HEK293 (cell line): ENCODE data around the gene GBA2.

Experiments
- CTCF ChIA-PET: fragments of 350-600 bp; formaldehyde crosslinking; extraction: SDS; loops from one replicate; lab custom pipeline; 2021; ENCODE audit warnings: antibody characterized with exemption; lab: Yijun Ruan, JAX
- POLR2A ChIA-PET: fragments of 300-600 bp; formaldehyde crosslinking; extraction: SDS; loops from one replicate; lab custom pipeline; 2020; ENCODE audit warnings: antibody characterized with exemption, inconsistent platforms; lab: Yijun Ruan, JAX
- H3K27ac ChIP-seq: fragments of 200-500 bp; sonication (Bioruptor generic); 2 replicates; pipeline ENCODE4 v1.5.1; 2014; ENCODE audit warnings: low read depth, low read length, control low read depth, inconsistent platforms; ENCODE audit errors: extremely low read depth
- H3K36me3 ChIP-seq, 2 experiments: fragments of 200-500 bp in 1 of 2; sonication (Bioruptor generic) in 1 of 2; 1 replicate in 1 of 2; 2 replicates in 1 of 2; pipeline ENCODE4 v1.5.1; 2014 to 2017; ENCODE audit warnings: inconsistent platforms in 2 of 2, low read length in 2 of 2; ENCODE audit not compliant: control insufficient read depth in 2 of 2, insufficient read depth in 1 of 2
- H3K4me1 ChIP-seq: fragments of 200-500 bp; sonication (Bioruptor generic); 2 replicates; pipeline ENCODE4 v1.5.1; 2014; ENCODE audit warnings: mild to moderate bottlenecking, low read length, inconsistent platforms; ENCODE audit not compliant: control insufficient read depth, insufficient read depth
- H3K4me3 ChIP-seq: 2 replicates; pipeline ENCODE4 v1.5.1; 2011; ENCODE audit warnings: low read depth, mild to moderate bottlenecking, control low read depth, low read length, moderate library complexity
- H3K9me3 ChIP-seq: fragments of 200-500 bp; sonication (Bioruptor generic); 2 replicates; pipeline ENCODE4 v1.5.1; 2014; ENCODE audit warnings: low read depth, low read length, inconsistent platforms; ENCODE audit not compliant: control insufficient read depth, insufficient read depth
- EGR2 ChIP-seq: fragments of 450-650 bp; formaldehyde crosslinking; IDR thresholded peaks from 2 replicates; pipeline ENCODE4 v1.5.1; 2016; ENCODE audit warnings: low read depth, missing biosample characterization, missing genetic modification characterization
- FEZF1 ChIP-seq: fragments of 450-650 bp; formaldehyde crosslinking; IDR thresholded peaks from 2 replicates; pipeline ENCODE4 v1.5.1; 2016; ENCODE audit warnings: missing biosample characterization, missing genetic modification characterization
- GFI1B ChIP-seq: fragments of 450-650 bp; formaldehyde crosslinking; IDR thresholded peaks from 2 replicates; pipeline ENCODE4 v1.5.1; 2016; ENCODE audit warnings: missing biosample characterization, missing genetic modification characterization
- GLI4 ChIP-seq: fragments of 450-650 bp; formaldehyde crosslinking; IDR thresholded peaks from 2 replicates; pipeline ENCODE4 v1.5.1; 2016; ENCODE audit warnings: missing biosample characterization, missing genetic modification characterization
- ZBTB17 ChIP-seq: fragments of 450-650 bp; formaldehyde crosslinking; IDR thresholded peaks from 2 replicates; pipeline ENCODE4 v1.5.1; 2016; ENCODE audit warnings: missing biosample characterization, missing genetic modification characterization
- ZIC2 ChIP-seq: fragments of 450-650 bp; formaldehyde crosslinking; IDR thresholded peaks from 2 replicates; pipeline ENCODE4 v1.5.1; 2016; ENCODE audit warnings: missing biosample characterization, missing genetic modification characterization
- ZNF140 ChIP-seq: fragments of 450-650 bp; formaldehyde crosslinking; IDR thresholded peaks from 2 replicates; pipeline ENCODE4 v1.5.1; 2016; ENCODE audit warnings: missing biosample characterization, missing genetic modification characterization
- ZNF16 ChIP-seq: fragments of 450-650 bp; formaldehyde crosslinking; IDR thresholded peaks from 2 replicates; pipeline ENCODE4 v1.5.1; 2016; ENCODE audit warnings: low read depth, missing biosample characterization, missing genetic modification characterization
- ZNF174 ChIP-seq: fragments of 450-650 bp; formaldehyde crosslinking; IDR thresholded peaks from 2 replicates; pipeline ENCODE4 v1.5.0; 2017; ENCODE audit warnings: missing biosample characterization, mild to moderate bottlenecking, missing genetic modification characterization
- ZNF2 ChIP-seq: fragments of 450-650 bp; formaldehyde crosslinking; IDR thresholded peaks from 2 replicates; pipeline ENCODE4 v1.5.1; 2016; ENCODE audit warnings: missing biosample characterization, missing genetic modification characterization
- ZNF292 ChIP-seq: fragments of 450-650 bp; formaldehyde crosslinking; IDR thresholded peaks from 2 replicates; pipeline ENCODE4 v1.5.1; 2016; ENCODE audit warnings: low read depth, missing biosample characterization, missing genetic modification characterization, borderline replicate concordance
- ZNF302 ChIP-seq: fragments of 450-650 bp; formaldehyde crosslinking; IDR thresholded peaks from 2 replicates; pipeline ENCODE4 v1.5.1; 2016; ENCODE audit warnings: missing biosample characterization, missing genetic modification characterization, low read depth
- ZNF366 ChIP-seq: fragments of 450-650 bp; formaldehyde crosslinking; conservative IDR thresholded peaks from 2 replicates; pipeline ENCODE4 v1.5.1; 2016; ENCODE audit warnings: missing biosample characterization, missing genetic modification characterization
- ZNF404 ChIP-seq: fragments of 450-650 bp; formaldehyde crosslinking; IDR thresholded peaks from 2 replicates; pipeline ENCODE4 v1.5.1; 2017; ENCODE audit warnings: missing biosample characterization, missing genetic modification characterization
- ZNF48 ChIP-seq: fragments of 450-650 bp; formaldehyde crosslinking; IDR thresholded peaks from 2 replicates; pipeline ENCODE4 v1.5.1; 2016; ENCODE audit warnings: missing biosample characterization, missing genetic modification characterization
- ZNF501 ChIP-seq: fragments of 450-650 bp; formaldehyde crosslinking; IDR thresholded peaks from 2 replicates; pipeline ENCODE4 v1.5.1; 2016; ENCODE audit warnings: missing biosample characterization, missing genetic modification characterization
- ZNF610 ChIP-seq: fragments of 450-650 bp; formaldehyde crosslinking; IDR thresholded peaks from 2 replicates; pipeline ENCODE4 v1.5.1; 2016; ENCODE audit warnings: missing biosample characterization, missing genetic modification characterization, borderline replicate concordance
- ZNF670 ChIP-seq: fragments of 450-650 bp; formaldehyde crosslinking; IDR thresholded peaks from 2 replicates; pipeline ENCODE4 v1.5.1; 2016; ENCODE audit warnings: missing biosample characterization, missing genetic modification characterization, low read depth
- ZNF701 ChIP-seq: fragments of 450-650 bp; formaldehyde crosslinking; IDR thresholded peaks from 2 replicates; pipeline ENCODE4 v1.5.1; 2016; ENCODE audit warnings: missing biosample characterization, missing genetic modification characterization
- ZNF768 ChIP-seq: fragments of 450-650 bp; formaldehyde crosslinking; IDR thresholded peaks from 2 replicates; pipeline ENCODE4 v1.5.1; 2018; ENCODE audit warnings: missing biosample characterization, mild to moderate bottlenecking, missing genetic modification characterization
- ZXDB ChIP-seq: fragments of 450-650 bp; formaldehyde crosslinking; IDR thresholded peaks from 2 replicates; pipeline ENCODE4 v1.5.1; 2016; ENCODE audit warnings: missing biosample characterization, missing genetic modification characterization
- TF ChIP-seq, protein P1 (sequence below): fragments of 450-650 bp; formaldehyde crosslinking; IDR thresholded peaks from 2 replicates; pipeline ENCODE4 v1.5.1; 2016; ENCODE audit warnings: missing biosample characterization, missing genetic modification characterization, borderline replicate concordance
- TF ChIP-seq, protein P2 (sequence below): fragments of 450-650 bp; formaldehyde crosslinking; IDR thresholded peaks from 2 replicates; pipeline ENCODE4 v1.5.1; 2016; ENCODE audit warnings: missing biosample characterization, missing genetic modification characterization
- TF ChIP-seq, protein P3 (sequence below): fragments of 450-650 bp; formaldehyde crosslinking; IDR thresholded peaks from 2 replicates; pipeline ENCODE4 v1.5.1; 2016; ENCODE audit warnings: missing biosample characterization, missing genetic modification characterization

The GBA2 gene

GRCh38 chr9:35766997-35767396 is 18.0 kb upstream of the GBA2 start:
- CTCF ChIA-PET, result no interaction called here
- POLR2A ChIA-PET, result interaction anchor here (0.7 kb wide), 1 partner anchor 45 kb away, joined by 6 read pairs; the partner anchor contains the start of gene SPAG8
- TF ChIP-seq, protein P1, sequence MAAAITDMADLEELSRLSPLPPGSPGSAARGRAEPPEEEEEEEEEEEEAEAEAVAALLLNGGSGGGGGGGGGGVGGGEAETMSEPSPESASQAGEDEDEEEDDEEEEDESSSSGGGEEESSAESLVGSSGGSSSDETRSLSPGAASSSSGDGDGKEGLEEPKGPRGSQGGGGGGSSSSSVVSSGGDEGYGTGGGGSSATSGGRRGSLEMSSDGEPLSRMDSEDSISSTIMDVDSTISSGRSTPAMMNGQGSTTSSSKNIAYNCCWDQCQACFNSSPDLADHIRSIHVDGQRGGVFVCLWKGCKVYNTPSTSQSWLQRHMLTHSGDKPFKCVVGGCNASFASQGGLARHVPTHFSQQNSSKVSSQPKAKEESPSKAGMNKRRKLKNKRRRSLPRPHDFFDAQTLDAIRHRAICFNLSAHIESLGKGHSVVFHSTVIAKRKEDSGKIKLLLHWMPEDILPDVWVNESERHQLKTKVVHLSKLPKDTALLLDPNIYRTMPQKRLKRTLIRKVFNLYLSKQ (tag by site-specific recombination), result no peak
- no peak for TF ChIP-seq ZXDB
- TF ChIP-seq FEZF1 (tag by site-specific recombination), result peak; percentile 70
- TF ChIP-seq ZNF2 (tag by site-specific recombination), result no peak
- TF ChIP-seq ZBTB17 (tag by site-specific recombination), result 0 out of 2 replicates have a peak, but pooled peaks have one; percentile 16

DNA sequence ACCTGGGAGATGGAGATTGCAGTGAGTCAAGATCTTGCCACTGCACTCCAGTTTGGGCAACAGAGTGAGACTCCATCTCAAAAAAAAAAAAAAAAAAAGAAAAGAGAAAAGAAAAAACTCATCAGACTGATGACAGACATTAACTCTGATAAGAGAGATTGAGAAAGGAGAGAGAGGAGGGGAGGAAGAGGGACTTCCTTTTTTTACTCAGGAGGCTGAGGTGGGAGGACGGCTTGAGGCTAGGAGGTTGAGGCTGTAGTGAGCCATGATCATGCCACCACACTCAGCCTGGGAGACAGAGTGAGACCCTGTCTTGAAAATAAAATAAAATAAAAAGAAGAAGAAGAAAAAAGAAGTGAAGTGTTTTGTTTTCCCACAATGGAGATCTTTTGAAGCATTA is 14.8 kb upstream of the GBA2 start:
- H3K27ac ChIP-seq, result no peak overlapping the region
- H3K4me1 ChIP-seq, result peaks cover 9% of the 10 kb centered on the region
- POLR2A ChIA-PET, result no interaction called here
- H3K9me3 ChIP-seq, result no peaks in the 10 kb centered on the region
- TF ChIP-seq ZNF501 (tag by site-specific recombination) (no peak), ZIC2 (tag by site-specific recombination) (no peak), ZNF140 (tag by site-specific recombination) (no peak), GLI4 (no peak), ZNF174 (tag by site-specific recombination) (no peak), ZNF768 (tag by site-specific recombination) (no peak), ZNF292 (tag by site-specific recombination) (no peak), ZNF16 (no peak), ZNF48 (tag by site-specific recombination) (no peak), ZNF404 (tag by site-specific recombination) (no peak), GFI1B (tag by site-specific recombination) (no peak), ZNF670 (no peak), ZNF302 (tag by site-specific recombination) (no peak), ZNF610 (tag by site-specific recombination) (no peak), EGR2 (tag by site-specific recombination) (no peak), ZNF2 (tag by site-specific recombination) (no peak), ZNF701 (tag by site-specific recombination) (no peak), ZNF366 (tag by site-specific recombination) (no peak)
- TF ChIP-seq, protein P2, sequence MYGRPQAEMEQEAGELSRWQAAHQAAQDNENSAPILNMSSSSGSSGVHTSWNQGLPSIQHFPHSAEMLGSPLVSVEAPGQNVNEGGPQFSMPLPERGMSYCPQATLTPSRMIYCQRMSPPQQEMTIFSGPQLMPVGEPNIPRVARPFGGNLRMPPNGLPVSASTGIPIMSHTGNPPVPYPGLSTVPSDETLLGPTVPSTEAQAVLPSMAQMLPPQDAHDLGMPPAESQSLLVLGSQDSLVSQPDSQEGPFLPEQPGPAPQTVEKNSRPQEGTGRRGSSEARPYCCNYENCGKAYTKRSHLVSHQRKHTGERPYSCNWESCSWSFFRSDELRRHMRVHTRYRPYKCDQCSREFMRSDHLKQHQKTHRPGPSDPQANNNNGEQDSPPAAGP, result no peak
- TF ChIP-seq, protein P3, sequence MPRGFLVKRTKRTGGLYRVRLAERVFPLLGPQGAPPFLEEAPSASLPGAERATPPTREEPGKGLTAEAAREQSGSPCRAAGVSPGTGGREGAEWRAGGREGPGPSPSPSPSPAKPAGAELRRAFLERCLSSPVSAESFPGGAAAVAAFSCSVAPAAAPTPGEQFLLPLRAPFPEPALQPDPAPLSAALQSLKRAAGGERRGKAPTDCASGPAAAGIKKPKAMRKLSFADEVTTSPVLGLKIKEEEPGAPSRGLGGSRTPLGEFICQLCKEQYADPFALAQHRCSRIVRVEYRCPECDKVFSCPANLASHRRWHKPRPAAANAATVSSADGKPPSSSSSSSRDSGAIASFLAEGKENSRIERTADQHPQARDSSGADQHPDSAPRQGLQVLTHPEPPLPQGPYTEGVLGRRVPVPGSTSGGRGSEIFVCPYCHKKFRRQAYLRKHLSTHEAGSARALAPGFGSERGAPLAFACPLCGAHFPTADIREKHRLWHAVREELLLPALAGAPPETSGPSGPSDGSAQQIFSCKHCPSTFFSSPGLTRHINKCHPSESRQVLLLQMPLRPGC, result no peak
- peaks cover 0 to 5% of the 10 kb centered on the region in 2 experiments; a peak in 1 of 3 replicates for H3K36me3 ChIP-seq
- CTCF ChIA-PET, result interaction anchor here (1.3 kb wide), 1 partner anchor 26 kb away, joined by 6 read pairs; no protein-coding TSS in a partner anchor
- H3K4me3 ChIP-seq, result no peak overlapping the region

More at GRCh38 chr9:35766997-35767396, 18.0 kb upstream of the GBA2 start:
- H3K9me3 ChIP-seq, result no peaks in the 10 kb centered on the region
- H3K36me3 ChIP-seq, result no peaks in the 10 kb centered on the region
- H3K4me3 ChIP-seq, result no peak overlapping the region
- H3K27ac ChIP-seq, result no peak overlapping the region
- peaks cover 18% of the 10 kb centered on the region for H3K4me1 ChIP-seq
